ENCODE measurements around the gene HSD17B12.

HSD17B12 gene

DNA sequence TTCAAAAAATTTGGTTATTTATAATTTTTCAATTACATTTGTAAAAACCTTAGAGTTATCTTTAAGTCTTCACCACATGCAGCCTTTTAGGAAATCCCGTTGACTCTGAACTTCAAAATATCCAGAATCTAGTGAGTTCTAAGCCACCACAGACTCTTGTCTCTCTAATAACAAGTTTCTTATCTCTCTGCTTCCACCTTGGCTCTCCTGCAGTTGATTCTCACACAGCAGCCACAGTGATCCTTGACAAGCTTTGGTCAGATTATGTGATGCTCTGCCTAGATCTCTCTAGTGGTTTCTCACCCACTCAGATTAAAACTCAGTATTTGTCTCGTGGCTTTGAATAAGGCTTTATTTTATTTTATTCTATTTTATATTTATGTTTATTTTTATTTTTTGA is 8.6 kb downstream of the HSD17B12 start:
- no peak for DNase-seq

DNA sequence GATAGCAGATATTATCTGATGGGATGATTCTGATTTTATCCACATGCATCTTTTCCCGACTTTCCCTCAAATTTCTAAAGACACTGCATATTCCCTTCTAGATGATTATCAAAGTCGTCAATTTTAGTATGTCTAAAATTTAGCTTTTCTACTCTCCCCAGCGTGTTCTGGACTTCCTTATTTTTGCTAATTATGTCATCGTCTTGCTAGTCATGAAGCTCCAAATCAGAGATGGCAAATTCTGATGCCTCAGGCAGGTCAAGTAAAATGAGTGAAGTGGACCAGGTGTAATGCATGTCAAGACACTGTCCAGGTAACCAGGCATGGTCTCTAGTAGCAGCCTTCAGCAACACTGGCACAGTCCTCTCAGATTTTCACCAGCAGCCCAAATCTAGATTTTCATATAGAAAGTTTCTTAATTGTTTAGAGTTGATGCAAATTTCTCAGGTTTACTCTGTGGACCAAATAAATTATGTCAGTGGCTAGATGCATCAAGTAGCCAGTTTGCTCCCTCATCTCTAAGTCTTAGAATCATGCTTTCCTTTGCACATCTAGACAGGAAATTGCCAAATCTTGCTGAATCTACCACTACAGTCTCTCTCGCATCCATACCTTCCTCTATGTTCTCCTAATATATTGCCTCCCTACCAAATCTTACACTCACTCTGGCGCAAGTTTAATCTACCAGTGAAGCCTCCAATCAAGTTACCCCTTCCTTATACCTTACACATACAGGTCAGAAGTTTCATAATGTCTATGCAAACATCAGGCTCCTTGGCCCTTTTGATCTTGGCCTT is 10.6 kb downstream of the HSD17B12 start:
- DNase-seq: no peak

DNA sequence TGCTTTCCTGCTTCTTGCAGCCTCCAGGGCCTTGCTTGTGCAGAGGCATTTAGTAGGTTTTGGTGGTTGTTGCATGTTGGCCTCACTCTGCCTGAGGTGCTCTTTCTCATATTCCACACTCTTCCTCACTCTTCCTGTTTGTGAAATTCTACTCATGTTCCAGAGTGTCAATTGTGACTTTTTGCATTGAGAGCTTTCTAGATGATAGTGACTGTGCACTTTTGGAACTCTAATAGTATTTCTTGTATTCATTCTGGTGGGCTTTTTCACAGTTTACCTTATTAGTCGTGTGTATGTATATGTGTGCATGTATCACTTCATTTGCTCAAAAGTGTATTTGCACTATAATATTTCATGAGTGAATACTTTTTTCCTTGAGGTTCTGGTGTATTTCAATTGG is 11.3 kb downstream of the HSD17B12 start:
- no peak for DNase-seq

DNA sequence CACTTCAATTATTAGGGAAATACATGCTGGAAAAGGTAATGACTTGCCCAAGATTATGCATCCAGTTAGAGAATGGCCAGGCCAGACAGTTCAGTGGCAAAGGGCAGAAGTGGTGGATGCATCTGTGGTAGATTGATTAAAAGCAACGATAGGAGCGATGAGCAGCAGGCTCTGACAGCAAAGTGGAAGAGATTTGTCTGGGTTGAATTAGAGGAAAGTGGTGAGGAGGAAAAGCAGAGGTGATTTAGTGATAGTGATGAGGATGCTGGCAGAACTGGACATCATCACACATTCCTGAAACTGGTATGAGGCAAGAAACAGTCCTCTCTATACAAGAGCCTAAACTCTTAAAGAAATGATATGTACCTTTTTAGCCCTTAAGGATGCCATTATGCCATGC is 12.5 kb downstream of the HSD17B12 start:
- DNase-seq: no peak

DNA sequence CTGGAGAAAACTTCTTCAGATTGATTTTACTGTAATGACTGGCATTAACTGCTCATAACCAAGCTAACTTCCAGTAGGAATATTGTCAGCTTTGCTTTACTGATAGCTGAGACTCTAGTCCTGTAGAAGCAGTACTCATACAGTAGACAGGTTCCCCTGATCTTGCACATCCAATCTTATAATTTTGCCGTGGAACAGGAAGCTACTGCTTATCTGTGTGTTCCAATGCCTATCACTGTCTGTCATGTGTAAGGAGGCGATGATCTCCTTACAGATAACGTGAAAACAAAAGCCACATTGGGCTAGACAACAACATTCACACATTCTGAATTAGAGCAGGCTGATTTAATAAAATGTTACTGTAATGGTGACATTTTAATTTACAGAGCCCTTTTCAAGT is 13.2 kb downstream of the HSD17B12 start:
- DNase-seq: no peak

DNA sequence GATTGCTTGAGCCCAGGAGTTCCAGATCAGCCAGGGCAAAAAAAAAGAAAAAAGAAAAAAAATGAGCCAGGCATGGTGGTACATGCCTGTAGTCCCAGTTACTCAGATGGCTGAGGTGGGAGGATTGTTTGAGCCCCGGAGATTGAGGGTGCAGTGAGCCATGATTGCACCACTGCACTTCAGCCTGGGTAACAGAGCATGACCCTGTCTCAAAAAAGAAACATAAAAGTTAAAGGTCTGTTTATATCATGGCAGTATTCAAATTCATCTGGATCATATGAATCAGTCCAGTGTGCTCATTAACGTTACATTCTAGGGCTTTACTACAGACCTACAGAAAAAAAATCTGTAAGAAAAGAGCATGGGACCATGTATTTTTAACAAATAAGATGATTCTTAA is 13.9 kb downstream of the HSD17B12 start:
- no peak for DNase-seq

DNA sequence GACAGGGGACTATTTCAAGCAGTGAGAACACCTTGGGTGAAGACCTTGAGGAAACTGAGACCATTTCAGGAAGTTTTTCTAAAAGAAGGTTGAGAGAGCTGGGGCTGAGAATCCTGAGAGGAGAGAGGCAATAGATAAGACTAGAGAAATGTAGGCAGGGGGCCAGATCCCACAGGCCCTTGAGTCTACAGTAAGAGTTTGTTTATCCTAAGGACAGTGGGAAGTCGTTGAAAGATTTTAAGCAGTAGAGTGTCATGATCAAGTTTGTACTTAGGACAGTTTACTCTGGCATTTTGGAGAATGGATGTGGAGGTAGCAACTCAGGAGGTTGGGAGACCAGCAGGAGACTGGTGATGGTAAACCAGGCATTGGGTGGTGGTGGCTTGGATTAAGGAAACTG is 17.1 kb downstream of the HSD17B12 start:
- DNase-seq: no peak

DNA sequence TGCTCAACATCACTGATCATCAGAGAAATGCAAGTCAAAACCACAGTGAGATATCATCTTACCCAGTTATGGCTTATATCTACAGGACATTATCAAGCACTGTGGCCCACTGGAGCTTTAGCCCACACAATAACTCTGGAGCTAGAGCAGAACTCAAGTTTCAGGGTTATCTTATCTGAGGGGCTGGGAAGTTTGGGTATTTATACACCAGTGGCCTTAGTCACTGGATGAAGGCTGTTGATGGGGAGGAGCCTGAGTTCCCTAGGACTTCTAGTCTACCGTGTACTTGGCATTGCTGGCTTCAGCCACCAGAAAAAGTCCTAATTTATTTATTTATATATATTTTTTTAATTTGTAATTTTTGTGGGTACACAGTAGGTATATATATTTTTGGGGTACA is 19.3 kb downstream of the HSD17B12 start:
- no peak for DNase-seq

DNA sequence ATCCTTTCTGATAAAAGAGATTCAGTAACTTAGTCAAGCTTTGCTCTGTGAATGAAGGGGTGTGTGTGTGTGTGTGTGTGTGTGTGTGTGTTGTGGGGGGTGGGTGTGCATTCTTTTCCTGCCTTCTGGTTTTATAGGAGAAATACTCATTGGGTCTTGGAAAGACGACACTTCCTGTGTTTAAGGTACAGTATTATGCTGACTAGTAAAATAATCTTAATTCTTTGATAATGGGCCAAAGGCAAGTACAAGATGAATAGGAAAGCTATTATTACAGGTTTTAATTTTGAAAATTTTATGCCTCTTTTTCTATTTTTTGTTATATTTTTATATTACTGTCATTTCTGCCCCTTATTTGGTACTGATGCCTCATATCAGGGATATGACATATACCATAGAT is 26.1 kb downstream of the HSD17B12 start:
- no peak for DNase-seq

DNA sequence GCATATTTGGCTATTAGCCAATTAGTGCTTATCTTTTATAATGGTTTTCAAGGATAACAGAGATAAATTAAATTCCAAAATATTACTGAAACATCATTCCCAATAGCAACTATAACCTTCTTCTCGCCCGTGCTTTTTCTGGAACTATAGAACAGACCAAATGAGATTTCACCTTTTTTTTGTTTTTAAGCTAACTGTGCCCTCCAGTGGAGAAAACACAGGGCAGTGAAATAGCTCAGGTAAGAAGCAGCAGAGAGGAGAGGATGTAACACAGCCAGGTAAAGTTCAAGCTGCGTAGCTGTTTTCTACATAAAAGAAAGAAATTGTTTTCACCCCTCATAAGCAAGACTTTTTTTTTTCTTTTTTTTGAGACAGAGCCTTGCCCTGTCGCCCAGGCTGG is 28.2 kb downstream of the HSD17B12 start:
- DNase-seq: no peak

DNA sequence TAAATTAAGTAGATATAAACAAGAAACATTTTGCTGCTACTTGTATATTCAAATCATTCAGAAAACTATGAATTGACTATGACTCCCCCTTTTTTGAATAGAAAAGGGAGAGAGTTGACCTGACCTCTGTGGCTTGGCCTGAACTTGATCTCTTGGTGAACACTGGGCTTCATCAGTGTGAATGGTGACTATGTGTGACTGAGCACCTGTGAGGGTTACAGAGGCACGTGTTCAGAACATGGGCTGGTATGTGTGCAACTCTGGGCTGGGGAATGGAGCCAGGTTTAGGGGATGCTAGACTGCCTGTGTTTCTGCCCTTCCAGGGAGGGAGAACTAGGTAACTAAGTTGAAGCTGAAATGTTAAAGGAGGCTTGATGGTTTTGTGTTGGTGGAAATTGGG is 29.2 kb downstream of the HSD17B12 start:
- DNase-seq: no peak

DNA sequence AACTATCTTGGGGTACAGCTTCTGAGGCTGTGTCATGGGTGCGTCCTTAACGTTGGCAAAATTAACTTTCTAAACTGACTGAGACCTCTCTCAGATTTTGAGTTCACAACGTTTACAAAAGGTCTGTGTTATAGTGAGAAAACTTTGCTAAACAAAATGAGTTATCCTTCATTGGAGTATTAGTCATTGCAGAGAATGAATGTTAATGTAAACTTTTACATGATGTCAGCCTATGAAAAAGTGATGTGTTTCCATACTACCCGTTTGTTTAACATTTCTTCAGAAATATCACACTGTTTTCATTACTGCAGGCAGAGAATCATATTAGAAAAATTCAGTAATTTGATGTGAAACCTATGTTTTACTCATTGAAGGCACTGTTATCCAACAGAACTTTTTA is 32.1 kb downstream of the HSD17B12 start:
- no peak for DNase-seq

DNA sequence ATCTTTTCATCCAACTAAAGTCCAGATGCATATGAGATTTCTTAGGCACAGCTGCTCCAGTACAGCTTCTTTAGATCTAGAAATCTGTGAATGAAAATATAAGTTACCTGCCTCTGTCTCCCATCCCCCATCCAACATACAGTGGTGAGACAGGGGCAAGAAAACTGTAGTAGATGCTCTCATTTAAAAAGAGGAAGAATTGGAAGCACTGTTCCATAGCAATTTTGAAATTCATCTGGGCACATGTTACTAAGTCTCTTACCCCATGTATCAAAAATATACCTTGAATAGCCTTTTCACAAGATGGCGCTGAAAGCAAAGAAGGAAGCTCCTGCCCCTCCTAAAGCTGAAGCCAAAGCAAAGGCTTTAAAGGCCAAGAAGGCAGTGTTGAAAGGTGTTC is 37.8 kb downstream of the HSD17B12 start:
- DNase-seq: no peak

DNA sequence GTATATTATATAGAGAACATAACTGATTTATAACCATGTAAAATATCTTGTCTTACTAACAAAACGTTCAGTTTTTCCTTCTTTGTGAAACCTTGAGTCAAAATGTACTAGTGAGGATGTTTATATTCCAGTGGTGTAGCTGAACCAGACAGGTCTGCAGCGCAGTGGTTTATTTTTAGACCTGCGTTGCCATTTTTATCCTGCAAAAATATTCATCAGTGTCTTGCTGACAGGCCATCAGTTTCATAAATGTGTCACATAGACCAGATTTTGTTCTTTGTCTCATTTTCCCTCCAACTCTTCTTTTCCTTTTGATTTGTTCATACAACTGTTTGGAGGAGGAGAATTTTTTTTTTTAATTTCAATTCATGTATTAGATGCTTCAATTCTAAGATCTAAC is 43.1 kb downstream of the HSD17B12 start:
- DNase-seq: no peak

DNA sequence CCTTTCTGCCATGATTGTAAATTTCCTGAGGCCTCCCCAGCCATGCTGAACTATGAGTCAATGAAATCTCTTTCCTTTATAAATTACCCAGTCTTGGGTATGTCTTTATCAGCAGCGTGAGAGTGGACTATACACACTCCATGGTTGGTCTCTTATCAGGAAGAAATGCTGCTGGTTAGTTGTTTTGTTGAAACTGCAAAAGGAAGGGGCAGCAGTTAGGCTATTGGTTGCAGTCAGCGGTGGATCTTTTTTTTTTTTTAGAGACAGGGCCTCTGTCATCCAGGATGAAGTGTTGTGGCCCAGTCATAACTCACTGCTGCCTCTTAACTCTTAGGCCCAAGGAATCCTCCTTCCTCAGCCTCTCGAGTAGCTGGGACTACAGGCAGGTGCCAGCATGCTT is 51.7 kb downstream of the HSD17B12 start:
- DNase-seq: no peak

DNA sequence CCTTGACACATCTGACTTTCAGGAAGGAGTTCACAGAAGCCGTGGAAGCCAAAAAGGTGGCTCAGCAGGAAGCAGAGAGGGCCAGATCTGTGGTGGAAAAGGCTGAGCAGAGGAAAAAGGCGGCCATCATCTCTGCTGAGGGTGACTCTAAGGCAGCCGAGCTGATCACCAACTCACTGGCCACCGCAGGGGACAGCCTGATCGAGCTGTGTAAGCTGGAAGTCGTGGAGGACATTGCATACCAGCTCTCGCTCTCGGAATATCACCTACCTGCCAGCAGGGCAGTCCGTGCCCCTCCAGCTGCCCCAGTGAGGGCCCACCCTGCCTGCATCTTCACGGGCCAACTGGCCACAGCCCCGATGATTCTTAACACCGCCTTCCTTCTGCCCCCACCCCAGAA is 53.7 kb downstream of the HSD17B12 start:
- DNase-seq: no peak

DNA sequence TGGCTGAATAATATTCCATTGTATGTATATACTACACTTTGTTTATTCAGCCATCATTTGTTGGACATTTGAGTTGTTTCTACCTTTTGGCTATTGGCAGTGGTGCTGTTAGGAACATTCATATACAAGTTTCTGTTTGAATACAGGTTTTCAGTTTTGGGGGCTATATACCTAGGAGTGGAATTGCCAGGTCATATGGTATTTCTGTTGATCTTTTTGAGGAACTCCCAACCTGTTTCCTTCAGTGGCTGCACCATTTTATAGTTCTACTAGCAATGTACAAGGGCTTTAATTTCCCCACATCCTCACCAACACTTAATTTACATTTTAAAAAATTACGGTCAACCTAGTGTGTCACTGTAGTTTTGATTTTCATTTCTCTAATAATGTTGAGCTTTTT is 54.6 kb downstream of the HSD17B12 start:
- DNase-seq: no peak

DNA sequence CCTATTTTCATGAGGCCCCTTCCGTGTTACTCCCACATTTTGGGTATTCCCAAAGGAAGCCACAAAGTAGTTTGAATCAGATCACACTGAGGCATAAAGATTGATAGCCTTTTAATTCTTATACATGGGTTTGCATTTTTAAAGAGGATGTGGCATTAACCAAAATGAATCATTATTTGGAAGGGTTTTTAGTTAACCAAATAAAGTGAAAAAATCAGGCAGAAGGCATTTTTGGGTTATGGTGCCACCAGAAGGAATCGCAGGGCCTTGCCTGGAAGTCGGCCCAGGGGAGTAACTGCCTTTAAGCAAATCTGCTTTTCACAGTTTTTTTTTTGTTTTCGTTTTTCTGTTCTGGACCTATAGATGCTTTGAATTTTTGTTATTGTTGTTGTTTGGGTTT is 55.4 kb downstream of the HSD17B12 start:
- no peak for DNase-seq

DNA sequence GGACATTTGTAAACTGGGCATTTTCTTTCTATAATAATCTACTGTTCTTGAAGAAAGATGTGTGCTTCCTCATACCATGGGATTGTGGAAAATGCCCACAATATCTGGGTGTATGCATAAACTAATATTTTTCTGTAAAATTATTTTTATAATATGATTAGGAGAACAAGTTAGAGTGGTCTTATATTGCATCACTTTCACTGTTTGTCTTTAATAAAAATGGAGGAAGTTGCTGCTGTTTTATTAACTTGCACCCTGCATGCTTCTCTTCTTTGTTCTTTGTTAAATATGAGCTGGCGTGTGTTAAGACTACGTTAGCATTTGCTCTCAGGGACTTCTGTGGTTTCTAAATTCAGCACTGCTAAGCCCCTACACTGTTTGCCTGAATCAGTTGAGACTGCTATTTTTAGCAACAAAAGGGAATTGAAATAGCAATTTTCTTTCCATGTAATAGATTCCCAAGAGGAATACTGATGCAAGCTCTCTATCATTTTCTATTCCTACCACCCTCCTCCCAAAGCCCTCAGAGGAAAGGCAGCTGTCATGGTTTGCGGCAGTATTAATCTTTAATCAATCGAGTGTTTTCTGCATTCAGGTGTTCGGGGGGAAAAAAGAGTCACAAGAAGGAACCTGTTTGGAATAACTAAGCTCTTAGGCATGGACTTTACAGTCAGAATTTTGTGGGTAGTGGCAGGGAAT is 56.1 kb downstream of the HSD17B12 start:
- DNase-seq: no peak

DNA sequence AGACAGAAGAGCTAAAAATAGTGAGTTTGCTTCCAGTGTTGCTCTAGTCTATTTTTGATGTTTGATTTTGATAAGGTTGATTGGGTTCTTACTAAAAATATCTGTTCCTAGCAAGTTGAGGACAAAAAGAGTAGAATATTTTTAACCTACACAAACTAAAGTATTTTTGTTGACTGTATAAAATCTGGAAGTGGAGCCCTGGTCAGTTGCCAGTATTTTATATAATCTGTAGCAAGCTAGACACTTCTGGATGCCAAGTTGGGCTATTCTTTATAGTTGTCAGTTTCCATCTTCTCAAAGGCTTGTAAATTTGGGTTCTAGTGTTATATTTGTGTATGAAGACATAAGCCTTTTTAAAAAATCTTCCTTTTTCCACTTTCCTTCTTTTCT is 56.7 kb downstream of the HSD17B12 start:
- no peak for DNase-seq

DNA sequence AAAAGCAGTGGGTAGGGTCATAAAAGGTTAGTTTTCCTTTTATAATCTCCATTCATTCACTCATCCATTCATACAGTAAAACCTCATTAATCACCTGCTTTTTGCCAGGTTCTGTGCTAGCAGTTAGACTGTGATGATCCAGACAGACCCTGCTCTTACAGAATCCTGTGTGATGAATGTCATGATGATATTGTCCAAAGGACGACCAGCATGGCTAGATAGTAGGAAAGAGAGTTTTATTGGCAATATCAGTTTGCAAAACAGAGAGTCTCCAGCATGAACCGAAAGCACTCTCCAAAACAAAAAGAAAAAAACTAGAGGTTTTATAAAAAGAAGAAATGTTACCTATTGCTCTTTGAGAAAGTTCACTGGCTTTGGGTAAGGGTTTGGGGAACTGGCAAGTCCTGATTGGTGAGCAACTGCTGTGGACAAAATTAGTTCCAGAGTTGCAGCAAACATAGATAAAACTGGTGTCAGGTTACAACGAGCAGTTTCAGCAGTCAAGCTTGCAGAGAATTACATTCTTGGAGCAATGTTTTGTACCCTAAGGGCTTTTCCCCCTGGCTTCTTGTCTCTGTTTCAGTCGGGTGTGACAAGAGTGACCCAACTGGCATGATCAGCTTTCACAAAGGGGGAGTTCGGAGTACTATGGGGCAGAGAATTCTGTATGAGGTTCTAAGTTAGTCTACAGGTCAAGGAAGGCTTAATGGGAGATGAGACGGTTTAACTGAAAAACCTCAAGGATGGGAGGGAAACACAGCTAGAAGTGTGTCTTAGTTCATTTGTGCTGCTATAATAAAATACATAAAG is 58.3 kb downstream of the HSD17B12 start:
- DNase-seq: no peak

DNA sequence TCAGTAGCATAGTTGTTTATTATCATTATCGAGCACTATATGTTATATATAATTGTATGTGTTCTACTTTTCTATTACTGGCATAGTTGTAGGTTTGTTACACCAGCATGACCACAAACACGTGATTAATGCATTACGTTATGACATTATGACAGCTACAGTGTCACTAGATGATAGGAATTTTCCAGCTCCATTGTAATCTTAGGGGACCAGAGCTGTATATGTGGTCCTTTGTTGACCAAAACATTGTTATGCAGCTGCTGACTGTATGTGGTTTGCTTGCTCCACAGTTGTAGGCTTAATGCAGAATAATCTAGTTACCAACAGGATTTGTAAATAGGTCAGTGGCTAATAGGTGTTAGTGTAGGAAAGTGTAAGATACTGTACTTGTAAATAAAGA is 66.1 kb downstream of the HSD17B12 start:
- no peak for DNase-seq

DNA sequence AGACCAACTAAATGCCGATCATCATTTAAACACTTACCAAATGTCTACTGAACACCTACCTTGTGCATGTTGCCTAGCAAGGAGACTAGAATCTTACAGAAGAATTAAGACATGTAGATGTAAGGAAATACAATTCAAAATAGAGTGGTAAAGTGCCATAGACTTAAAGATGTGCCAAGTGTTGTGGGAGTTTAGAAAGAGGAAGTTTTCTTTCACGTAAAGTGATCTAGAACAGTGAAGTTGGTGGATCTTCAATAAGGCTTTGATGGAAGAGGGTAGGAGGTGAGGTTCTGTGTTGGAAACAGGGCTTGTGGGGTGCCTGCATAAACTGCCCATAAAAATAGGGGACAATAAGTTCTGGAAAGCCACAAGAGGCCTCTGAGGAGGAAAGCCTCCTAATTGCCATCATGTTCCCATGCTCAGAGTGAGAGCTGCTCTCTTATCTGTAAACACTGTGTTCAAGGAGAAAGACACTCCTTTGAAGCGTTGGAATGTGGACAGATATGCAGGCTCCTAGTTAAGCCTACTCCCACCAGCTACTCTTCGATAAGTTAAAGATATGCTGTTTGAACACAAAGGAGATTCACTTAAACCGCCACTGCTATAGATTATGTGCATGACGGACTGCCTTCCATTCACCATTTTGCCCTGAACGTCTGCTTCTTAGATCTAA is 66.7 kb downstream of the HSD17B12 start:
- DNase-seq: no peak

All from 8988T (cell line).